SU-DHL-6 (cell line): ENCODE measurements around the gene GAMT.
"Not testable (repeated sequence)": the region's sequence is repeated elsewhere in the genome, so short reads cannot be mapped to it uniquely, and the experiment has no call there.

Source experiments
- H2AFZ ChIP-seq: fragments of 200-600 bp; sonication (generic); 2 replicates; pipeline ENCODE4 v1.6.1; 2014; ENCODE audit warnings: low read depth, mild to moderate bottlenecking, moderate library complexity, mixed read lengths, antibody characterized with exemption, low read length; ENCODE audit not compliant: severe bottlenecking
- H3F3A ChIP-seq: fragments of 200-600 bp; shearing (Covaris generic); 2 replicates; pipeline ENCODE4 v1.6.0; 2016; ENCODE audit warnings: antibody characterized with exemption, mild to moderate bottlenecking; ENCODE audit not compliant: insufficient read depth
- H3K27ac ChIP-seq: fragments of 200-600 bp; sonication (generic); 2 replicates; pipeline ENCODE4 v1.5.1; 2016; ENCODE audit warnings: low read depth, mild to moderate bottlenecking, low read length, moderate library complexity, mixed read lengths
- H3K27me3 ChIP-seq: fragments of 200-600 bp; sonication (generic), shearing (Covaris generic); 2 replicates; pipeline ENCODE4 v1.6.0; 2014; ENCODE audit warnings: mild to moderate bottlenecking, low read length
- H3K36me3 ChIP-seq: fragments of 200-600 bp; sonication (generic); 2 replicates; pipeline ENCODE4 v1.6.1; 2014; ENCODE audit warnings: mild to moderate bottlenecking, low read length, mixed read lengths
- H3K4me2 ChIP-seq: fragments of 300-600, 200-600 bp; shearing (Covaris generic), sonication (generic); 2 replicates; pipeline ENCODE4 v1.6.0; 2014; ENCODE audit warnings: low read length, low read depth, mild to moderate bottlenecking; ENCODE audit not compliant: poor library complexity, severe bottlenecking
- H3K4me3 ChIP-seq: fragments of 200-600 bp; sonication (generic); 2 replicates; pipeline ENCODE4 v1.5.1; 2014; ENCODE audit warnings: antibody characterized with exemption, low read length, mild to moderate bottlenecking, mixed read lengths; ENCODE audit not compliant: insufficient read depth, poor library complexity, severe bottlenecking
- H3K79me2 ChIP-seq: fragments of 200-600 bp; sonication (generic); 2 replicates; pipeline ENCODE4 v1.6.1; 2014; ENCODE audit warnings: mild to moderate bottlenecking, low read length, moderate library complexity; ENCODE audit not compliant: insufficient read depth
- H3K9ac ChIP-seq: fragments of 200-600 bp; sonication (generic); 2 replicates; pipeline ENCODE4 v1.7.0; 2014; ENCODE audit warnings: mild to moderate bottlenecking, low read length
- H3K9me2 ChIP-seq: fragments of 200-600 bp; sonication (generic); replicated peaks from 2 replicates; pipeline ENCODE4 v1.6.1; 2014; ENCODE audit warnings: low read length; ENCODE audit not compliant: insufficient read depth
- H3K9me3 ChIP-seq: fragments of 200-600 bp; sonication (generic); 2 replicates; pipeline ENCODE4 v1.6.1; 2014; ENCODE audit warnings: low read length, mixed read lengths; ENCODE audit not compliant: insufficient read depth
- H4K20me1 ChIP-seq: fragments of 200-600 bp; sonication (generic); 2 replicates; pipeline ENCODE4 v1.6.1; 2014; ENCODE audit warnings: low read depth, mild to moderate bottlenecking, antibody characterized with exemption, low read length, moderate library complexity, mixed read lengths
- CTCF ChIP-seq: fragments of 200-600 bp; sonication (generic); IDR thresholded peaks from one replicate; pipeline ENCODE4 v1.5.1; 2017; ENCODE audit warnings: antibody characterized with exemption, mild to moderate bottlenecking, low read length, moderate library complexity; ENCODE audit not compliant: insufficient read depth, poor library complexity, severe bottlenecking
- EZH2phosphoT487 ChIP-seq: fragments of 200-600 bp; sonication (generic), shearing (Covaris generic); conservative IDR thresholded peaks from 2 replicates; pipeline ENCODE4 v1.6.1; 2018; ENCODE audit warnings: mild to moderate bottlenecking, antibody characterized with exemption, low read length, moderate library complexity, mixed read lengths

Gene GAMT

GRCh38 chr19:1440418-1440801 is 39.1 kb upstream of the GAMT start:
- Histone ChIP-seq H3K27me3 (no peaks in the 10 kb centered on the region), H2AFZ (no peak overlapping the region), H3K9ac (no peak overlapping the region), H3K27ac (no peak overlapping the region), H4K20me1 (peaks cover 18% of the 10 kb centered on the region; the same call in 1 of the 2 replicates), H3K4me3 (no peak overlapping the region), H3K9me2 (no peaks in the 10 kb centered on the region), H3K9me3 (no peaks in the 10 kb centered on the region), H3F3A (peaks cover 60% of the 10 kb centered on the region), H3K36me3 (peaks cover 16% of the 10 kb centered on the region), H3K79me2 (peaks cover 31% of the 10 kb centered on the region), H3K4me2 (no peak overlapping the region)
- TF ChIP-seq EZH2phosphoT487 (no peak), CTCF (no peak)

- peaks cover 18% of the 10 kb centered on the region; the same call in 1 of the 2 replicates for H4K20me1 ChIP-seq
- peaks cover 66% of the 10 kb centered on the region for H3F3A ChIP-seq
- H3K9me3 ChIP-seq, H2AFZ ChIP-seq, H3K9me2 ChIP-seq, H3K27me3 ChIP-seq: not testable (repeated sequence)
- peak overlapping the region; percentile 67 for H3K4me2 ChIP-seq
- peaks cover 31% of the 10 kb centered on the region for H3K79me2 ChIP-seq
- peaks cover 19% of the 10 kb centered on the region for H3K36me3 ChIP-seq
- H3K27ac ChIP-seq, result peak overlapping the region; percentile 78
- peak overlapping the region; percentile 99 for H3K9ac ChIP-seq
- H3K4me3 ChIP-seq, result peak overlapping the region; percentile 99
These were observed 38.4 kb upstream of the GAMT start for GRCh38 chr19:1439525-1440417.

DNA sequence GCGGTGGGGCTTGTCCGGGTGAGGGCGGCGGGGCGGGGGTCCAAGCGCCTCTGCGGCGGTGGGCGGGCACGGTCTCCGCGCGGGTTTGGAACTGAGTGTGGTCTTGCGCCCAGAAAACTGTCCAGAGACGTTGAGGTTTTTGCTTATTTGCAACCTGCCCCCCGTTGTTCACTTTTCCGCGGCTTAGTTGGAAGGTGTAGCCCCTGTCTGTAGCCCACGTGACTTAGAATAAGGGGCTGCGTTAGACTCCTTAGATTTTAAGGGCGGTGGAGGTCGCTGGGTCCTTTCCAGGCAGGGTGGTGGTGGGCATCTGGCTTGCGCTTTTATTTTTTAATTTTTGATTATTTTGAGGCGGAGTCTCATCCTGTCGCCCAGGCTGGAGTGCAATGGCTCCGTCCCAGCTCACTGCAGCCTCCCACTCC is 37.6 kb upstream of the GAMT start:
- Histone ChIP-seq H4K20me1 (peaks cover 18% of the 10 kb centered on the region; the same call in 1 of the 2 replicates), H3K36me3 (peaks cover 19% of the 10 kb centered on the region), H2AFZ (no peak overlapping the region), H3K9me3 (no peaks in the 10 kb centered on the region), H3K4me3 (peak overlapping the region; percentile 99), H3F3A (peaks cover 61% of the 10 kb centered on the region), H3K9me2 (no peaks in the 10 kb centered on the region), H3K4me2 (peak overlapping the region; percentile 67), H3K79me2 (peaks cover 31% of the 10 kb centered on the region), H3K9ac (peak overlapping the region; percentile 99), H3K27ac (peak overlapping the region; percentile 78), H3K27me3 (no peaks in the 10 kb centered on the region)
- TF ChIP-seq EZH2phosphoT487, result no peak
- TF ChIP-seq CTCF, result no peak
